GM11168 (cell line): Measurements from ENCODE around the gene TMEM150C.
"Not testable (repeated sequence)": the region's sequence is repeated elsewhere in the genome, so short reads cannot be mapped to it uniquely, and the experiment has no call there.

Source experiments
- in situ Hi-C: fragments of 300-500 bp; cut with MboI; formaldehyde crosslinking; loops from one replicate; pipeline ENCODE4 v1.12.0; 2022; ENCODE audit warnings: low sequenced_read_pairs; ENCODE audit not compliant: unreplicated experiment

TMEM150C gene

GRCh38 chr4:82481506-82481840, 80.3 kb downstream of the TMEM150C start:
- in situ Hi-C loops = no loop called here

- in situ Hi-C loops = no loop called here
Observed at GRCh38 chr4:82480771-82481505, 80.8 kb downstream of the TMEM150C start.

- in situ Hi-C loops = no loop called here
Observed at GRCh38 chr4:82479562-82479961, 82.2 kb downstream of the TMEM150C start.

- in situ Hi-C loops = not testable (repeated sequence)
Observed at GRCh38 chr4:82477469-82477868, 84.3 kb downstream of the TMEM150C start.

GRCh38 chr4:82475931-82476330, 85.9 kb downstream of the TMEM150C start:
- in situ Hi-C loops = not testable (repeated sequence)

GRCh38 chr4:82473621-82474164, 88.1 kb downstream of the TMEM150C start:
- in situ Hi-C loops = no loop called here

GRCh38 chr4:82473080-82473479, 88.7 kb downstream of the TMEM150C start:
- in situ Hi-C loops = not testable (repeated sequence)

GRCh38 chr4:82469791-82470345, 91.9 kb downstream of the TMEM150C start:
- in situ Hi-C loops = loop anchor here (10.0 kb wide), 1 partner anchor 265 kb away; no protein-coding TSS in a partner anchor

- in situ Hi-C loops = loop anchor here (10.0 kb wide), 1 partner anchor 267 kb away; no protein-coding TSS in a partner anchor
Observed at GRCh38 chr4:82467471-82467870, 94.3 kb downstream of the TMEM150C start.

- in situ Hi-C loops = loop anchor here (10.0 kb wide), 1 partner anchor 272 kb away; no protein-coding TSS in a partner anchor
Observed at GRCh38 chr4:82463221-82463620, 98.6 kb downstream of the TMEM150C start.

- in situ Hi-C loops = loop anchor here (10.0 kb wide), 1 partner anchor 272 kb away; no protein-coding TSS in a partner anchor
Observed at GRCh38 chr4:82462415-82462831, 99.4 kb downstream of the TMEM150C start.

- in situ Hi-C loops = loop anchor here (10.0 kb wide), 1 partner anchor 273 kb away; no protein-coding TSS in a partner anchor
Observed at GRCh38 chr4:82461710-82462109, 100.1 kb downstream of the TMEM150C start.

GRCh38 chr4:82458729-82459128, 103.1 kb downstream of the TMEM150C start:
- in situ Hi-C loops = no loop called here

GRCh38 chr4:82457266-82457665, 104.5 kb downstream of the TMEM150C start:
- in situ Hi-C loops = no loop called here

- in situ Hi-C loops = no loop called here
Observed at GRCh38 chr4:82452026-82452425, 109.8 kb downstream of the TMEM150C start.

- in situ Hi-C loops = no loop called here
Observed at GRCh38 chr4:82450966-82451755, 110.6 kb downstream of the TMEM150C start.

GRCh38 chr4:82447886-82448285, 113.9 kb downstream of the TMEM150C start:
- in situ Hi-C loops = no loop called here

GRCh38 chr4:82439088-82439487, 122.7 kb downstream of the TMEM150C start:
- in situ Hi-C loops = no loop called here

GRCh38 chr4:82437285-82438005, 124.3 kb downstream of the TMEM150C start:
- in situ Hi-C loops = no loop called here

GRCh38 chr4:82436780-82437179, 125.0 kb downstream of the TMEM150C start:
- in situ Hi-C loops = no loop called here
